Stimulated activated CD8-positive, alpha-beta memory T cell treated with anti-CD3 and anti-CD28 coated beads, Interleukin-7, amount 100 ng/mL, for 48 hours (primary cell): ENCODE data around the gene CAPS2.
A peak's percentile ranks its signal among the peaks of the same experiment; 100 is the strongest.
"Not testable (repeated sequence)": the region's sequence is repeated elsewhere in the genome, so short reads cannot be mapped to it uniquely, and the experiment has no call there.

Source experiments
- DNase-seq, 2 donors: peaks; one replicate each; pipeline ENCODE4 v3.0.0-alpha.2; 2020; ENCODE audit warnings: low read depth in 1 of 2; ENCODE audit errors: extremely low read depth in 1 of 2

The CAPS2 gene

DNA sequence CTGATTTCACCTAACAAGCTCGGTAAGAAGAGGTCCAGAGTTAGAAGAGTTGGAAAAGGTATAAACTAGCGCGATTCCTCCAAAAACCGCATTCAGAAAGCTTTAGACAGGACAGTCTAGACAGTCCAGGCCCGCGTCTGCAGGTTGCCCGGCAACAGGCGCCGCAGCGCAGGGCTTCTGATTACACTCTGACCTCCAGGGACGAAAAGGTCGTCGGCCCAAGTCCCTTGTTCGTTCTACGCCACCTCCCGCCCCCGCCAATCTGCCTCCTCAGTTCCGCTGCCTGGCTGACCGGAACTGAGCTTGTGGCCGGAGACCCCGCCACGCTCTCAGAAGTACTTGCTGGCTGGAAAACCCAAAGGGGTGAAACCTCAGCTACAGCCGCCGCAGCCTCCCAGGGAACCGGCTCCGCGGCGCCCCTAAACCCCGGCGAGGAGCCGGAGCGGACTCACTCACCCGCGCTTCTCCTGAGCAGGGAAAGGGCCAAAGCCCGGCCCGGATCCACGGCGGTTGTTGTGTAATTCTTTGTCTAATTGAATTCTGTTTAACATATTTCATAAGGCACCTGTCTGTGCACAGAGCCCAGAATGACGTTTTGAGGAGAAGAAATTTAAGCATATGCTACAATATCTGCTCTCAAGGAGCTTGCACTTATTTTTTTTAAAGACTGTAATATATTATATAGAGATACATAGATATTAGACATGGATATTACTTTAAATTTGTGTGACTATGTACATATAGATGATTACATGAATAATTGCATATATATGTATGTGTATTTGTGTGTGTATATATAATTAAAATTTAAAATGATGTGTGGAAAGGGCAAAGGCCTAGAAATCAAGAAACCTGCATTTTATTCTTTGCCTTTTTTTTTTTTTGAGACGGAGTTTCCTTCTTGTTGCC lies at the start of gene CAPS2:
CAPS2 (minus strand) TSS at position 407 of the 909 bp plus-strand sequence. CDS start 3,826 bp downstream, outside the sequence.
- DNase-seq: peak; percentile 37 to 43

- no peak for DNase-seq
Measured at GRCh38 chr12:75378354-75378753, 48.2 kb upstream of the CAPS2 start.

GRCh38 chr12:75374971-75375370 lies 44.8 kb upstream of the CAPS2 start:
- DNase-seq: no peak

- DNase-seq: no peak
Measured at GRCh38 chr12:75366629-75367028, 36.5 kb upstream of the CAPS2 start.

GRCh38 chr12:75364919-75365318 lies 34.8 kb upstream of the CAPS2 start:
- DNase-seq: no peak

- DNase-seq: no peak
Measured at GRCh38 chr12:75361408-75361807, 31.3 kb upstream of the CAPS2 start.

DNA sequence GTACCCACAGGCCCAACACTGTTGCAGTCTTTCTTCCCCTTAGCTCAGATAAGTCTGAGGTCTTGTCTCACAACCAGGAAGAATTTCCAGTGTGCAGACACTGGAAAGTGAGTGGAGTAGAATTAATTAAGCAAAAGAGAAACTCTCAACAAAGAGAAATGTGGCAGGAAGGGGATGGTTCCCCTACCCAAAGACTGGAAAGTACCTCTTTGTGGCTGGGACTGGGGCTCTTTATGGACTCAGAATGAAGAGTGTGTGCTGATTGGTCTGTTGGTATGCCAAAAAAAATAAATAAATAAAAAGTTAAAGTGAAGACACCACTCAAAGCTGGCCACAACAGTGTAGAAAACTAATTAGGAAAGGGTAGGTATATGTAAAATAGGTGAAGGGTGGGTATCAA lies 30.8 kb upstream of the CAPS2 start:
- no peak for DNase-seq

DNA sequence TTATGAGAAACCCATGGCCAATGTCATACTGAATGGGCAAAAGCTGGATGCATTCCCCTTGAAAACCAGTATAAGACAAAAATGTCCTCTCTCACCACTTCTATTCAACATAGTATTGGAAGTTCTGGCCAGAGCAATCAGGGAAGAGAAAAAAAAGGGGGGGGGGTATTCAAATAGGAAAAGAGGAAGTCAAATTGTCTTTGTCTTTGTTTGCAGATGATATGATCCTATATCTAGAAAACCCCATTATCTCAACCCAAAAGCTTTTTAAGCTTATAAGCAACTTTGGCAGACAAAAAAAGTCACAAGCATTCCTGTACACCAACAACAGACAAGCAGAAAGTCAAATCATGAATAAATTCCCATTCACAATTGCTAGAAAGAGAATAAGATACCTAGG lies 23.9 kb upstream of the CAPS2 start:
- DNase-seq: no peak

GRCh38 chr12:75350413-75350812 lies 20.3 kb upstream of the CAPS2 start:
- no peak for DNase-seq

DNA sequence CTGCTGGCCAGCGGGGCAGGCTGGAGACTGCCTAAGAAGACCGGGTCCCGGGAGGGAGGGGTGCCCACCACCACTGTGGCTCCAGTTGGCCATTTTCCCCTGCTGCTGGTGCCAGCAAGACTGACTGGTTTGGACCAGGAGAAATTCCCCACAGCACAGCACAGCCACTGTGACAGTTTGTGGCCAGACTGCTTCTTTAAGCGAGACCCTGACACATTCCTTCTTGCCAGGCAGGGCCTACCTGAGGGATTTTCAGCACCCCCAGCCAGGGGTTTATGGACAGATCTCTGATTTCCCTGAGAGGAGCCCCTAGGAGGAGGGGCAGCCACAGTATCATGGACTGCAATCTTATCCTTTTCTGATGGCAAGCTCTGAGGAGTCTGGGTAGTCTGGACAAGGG lies 19.8 kb upstream of the CAPS2 start:
- DNase-seq: no peak

- not testable (repeated sequence) for DNase-seq
Measured at GRCh38 chr12:75346215-75346614, 16.1 kb upstream of the CAPS2 start.

GRCh38 chr12:75345531-75345930 lies 15.4 kb upstream of the CAPS2 start:
- no peak for DNase-seq

- no peak for DNase-seq
Measured at GRCh38 chr12:75341873-75342272, 11.7 kb upstream of the CAPS2 start.

- no peak for DNase-seq
Measured at GRCh38 chr12:75337905-75338304, 7.8 kb upstream of the CAPS2 start.

- DNase-seq: peak; percentile 46 to 69
Measured at GRCh38 chr12:75334384-75335030, 4.4 kb upstream of the CAPS2 start, which contains the start of gene GLIPR1L1. TSS of gene GLIPR1L1 (plus strand) at chr12:75334670. CDS start at chr12:75334729, 59 bp downstream.

DNA sequence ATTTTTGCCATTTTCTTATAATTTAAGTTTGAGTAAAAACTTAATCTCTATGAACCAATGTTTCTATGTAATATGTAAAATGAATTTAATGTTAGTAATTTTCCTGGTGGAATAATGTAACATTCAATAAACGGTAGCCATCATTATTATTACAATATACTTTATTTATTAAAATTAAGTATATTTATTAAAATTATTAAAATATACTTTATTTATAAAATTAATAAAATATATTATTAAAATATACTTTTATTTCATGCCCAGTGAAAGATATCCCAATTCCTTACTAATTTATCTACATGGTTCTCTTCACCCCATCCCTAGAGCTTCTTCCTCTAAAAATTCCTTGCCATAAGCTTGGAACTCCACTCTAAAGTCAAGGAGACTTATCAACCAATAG lies 2.5 kb downstream of the CAPS2 start:
- DNase-seq: no peak

DNA sequence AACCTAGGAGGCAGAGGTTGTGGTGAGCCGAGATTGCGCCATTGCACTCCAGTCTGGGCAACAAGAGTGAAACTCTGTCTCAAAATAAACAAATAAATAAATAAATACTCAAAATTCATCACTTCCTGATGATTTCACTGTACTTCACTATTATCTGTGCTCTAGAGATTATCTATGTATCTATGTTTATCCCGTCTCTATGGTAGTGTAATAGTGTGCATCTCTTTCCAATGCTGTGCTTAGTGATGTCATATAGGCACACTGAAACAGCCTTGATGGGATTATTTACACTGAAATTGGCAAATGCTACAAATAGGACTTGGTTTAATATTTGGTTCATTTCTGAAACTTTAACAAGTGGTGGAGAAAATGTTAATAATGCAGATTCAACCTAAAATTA lies 6.5 kb downstream of the CAPS2 start:
- DNase-seq: no peak

DNA sequence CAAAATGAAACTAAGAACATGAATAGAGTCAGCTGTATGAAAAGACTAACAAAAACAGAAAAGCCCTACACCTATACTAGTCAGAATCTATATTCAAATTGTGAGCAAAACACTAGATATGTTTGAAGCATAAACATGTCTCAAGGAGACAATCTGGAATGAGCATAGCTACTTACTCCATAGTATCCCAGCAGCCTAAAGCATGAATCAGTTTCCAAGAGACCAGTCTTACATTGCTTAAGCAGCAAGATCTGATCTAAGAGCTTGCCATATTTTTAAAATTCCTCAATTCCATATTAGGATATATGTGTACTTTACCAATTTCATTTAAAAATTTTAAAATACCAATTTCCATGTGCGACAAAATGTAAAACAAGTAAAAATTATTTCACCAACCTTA lies 7.7 kb downstream of the CAPS2 start:
- DNase-seq: no peak

GRCh38 chr12:75317784-75318183 lies 12.3 kb downstream of the CAPS2 start:
- DNase-seq: no peak

DNA sequence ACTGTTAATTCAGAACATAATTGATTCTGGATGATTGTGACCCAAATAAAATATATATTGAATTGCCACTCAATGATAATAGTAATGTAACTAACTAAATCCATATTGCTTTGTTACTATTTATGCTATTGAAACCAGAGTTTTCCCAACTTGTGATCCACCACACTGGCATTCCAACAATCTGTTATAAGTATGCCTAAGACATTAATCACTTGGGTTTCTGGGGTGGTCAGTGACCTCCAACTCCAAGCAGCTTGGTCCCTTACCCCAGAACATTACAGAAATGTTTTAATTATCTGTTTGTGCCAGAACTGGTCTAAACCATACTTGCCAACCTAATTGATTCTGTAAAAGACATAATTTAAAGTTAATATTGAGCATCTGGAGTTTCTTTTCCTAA lies 14.6 kb downstream of the CAPS2 start:
- no peak for DNase-seq

GRCh38 chr12:75311369-75311768 lies 18.8 kb downstream of the CAPS2 start:
- DNase-seq: no peak

- DNase-seq: no peak
Measured at GRCh38 chr12:75308279-75308678, 21.8 kb downstream of the CAPS2 start.
